GM21447 (cell line): ENCODE measurements around the gene PIEZO2.
"Not testable (repeated sequence)": the region's sequence is repeated elsewhere in the genome, so short reads cannot be mapped to it uniquely, and the experiment has no call there.

Experiments used
- ATAC-seq: cut with Tn5 transposase; IDR thresholded peaks from one replicate; pipeline ENCODE4 v1.9.1; 2021; ENCODE audit not compliant: unreplicated experiment

Gene PIEZO2

GRCh38 chr18:10851824-10852319 lies 297.5 kb downstream of the PIEZO2 start:
- no peak for ATAC-seq

GRCh38 chr18:10850840-10851239 lies 298.5 kb downstream of the PIEZO2 start:
- no peak for ATAC-seq

- no peak for ATAC-seq
Observed at GRCh38 chr18:10850216-10850615, 299.2 kb downstream of the PIEZO2 start.

- no peak for ATAC-seq
Observed at GRCh38 chr18:10847907-10848306, 301.5 kb downstream of the PIEZO2 start.

GRCh38 chr18:10847408-10847790 lies 302.0 kb downstream of the PIEZO2 start:
- no peak for ATAC-seq

- ATAC-seq: no peak
Observed at GRCh38 chr18:10846657-10847407, 302.5 kb downstream of the PIEZO2 start.

- ATAC-seq: not testable (repeated sequence)
Observed at GRCh38 chr18:10846035-10846434, 303.3 kb downstream of the PIEZO2 start.

- ATAC-seq: no peak
Observed at GRCh38 chr18:10843565-10843964, 305.8 kb downstream of the PIEZO2 start.

- no peak for ATAC-seq
Observed at GRCh38 chr18:10842861-10843260, 306.5 kb downstream of the PIEZO2 start.

- ATAC-seq: no peak
Observed at GRCh38 chr18:10842371-10842770, 307.0 kb downstream of the PIEZO2 start.

GRCh38 chr18:10841203-10841602 lies 308.2 kb downstream of the PIEZO2 start:
- no peak for ATAC-seq

- ATAC-seq: no peak
Observed at GRCh38 chr18:10840743-10841142, 308.6 kb downstream of the PIEZO2 start.

- ATAC-seq: no peak
Observed at GRCh38 chr18:10839421-10839820, 309.9 kb downstream of the PIEZO2 start.

- ATAC-seq: peak; percentile 70
Observed at GRCh38 chr18:10838553-10838952, 310.8 kb downstream of the PIEZO2 start.

GRCh38 chr18:10834128-10834815 lies 315.1 kb downstream of the PIEZO2 start:
- ATAC-seq: no peak

- ATAC-seq: no peak
Observed at GRCh38 chr18:10833656-10834055, 315.7 kb downstream of the PIEZO2 start.

GRCh38 chr18:10826400-10826799 lies 323.0 kb downstream of the PIEZO2 start:
- no peak for ATAC-seq

GRCh38 chr18:10822456-10822855 lies 326.9 kb downstream of the PIEZO2 start:
- ATAC-seq: no peak

GRCh38 chr18:10820681-10821080 lies 328.7 kb downstream of the PIEZO2 start:
- ATAC-seq: no peak

- no peak for ATAC-seq
Observed at GRCh38 chr18:10814336-10814735, 335.0 kb downstream of the PIEZO2 start.

GRCh38 chr18:10805587-10806118 lies 343.7 kb downstream of the PIEZO2 start:
- no peak for ATAC-seq

- ATAC-seq: no peak
Observed at GRCh38 chr18:10804126-10804525, 345.2 kb downstream of the PIEZO2 start.
